HG02610 (cell line): ENCODE measurements around the gene TUG1.

Experiments
- ATAC-seq: cut with Tn5 transposase; IDR thresholded peaks from one replicate; pipeline ENCODE4 v1.9.1; 2021; ENCODE audit warnings: mild to moderate bottlenecking, moderate library complexity; ENCODE audit not compliant: unreplicated experiment

Gene TUG1

DNA sequence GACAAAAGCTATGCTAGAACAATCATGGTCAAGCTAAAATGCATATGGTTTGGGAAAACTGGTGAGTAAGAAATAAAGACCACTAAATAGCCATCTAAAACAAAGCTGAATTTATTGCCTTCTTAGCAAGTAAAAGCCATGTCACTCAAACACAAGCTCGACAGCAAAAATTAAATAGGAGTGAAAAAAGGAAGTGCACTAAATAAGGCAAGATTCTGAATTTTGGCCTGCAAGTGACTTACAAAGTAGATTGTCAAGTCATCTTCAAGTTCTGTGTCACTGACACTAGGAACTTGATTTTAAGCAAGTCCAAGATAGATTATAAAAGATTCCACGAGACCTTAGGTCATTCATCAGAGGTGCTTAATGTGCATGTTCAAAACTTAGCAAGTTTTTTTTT is 27.4 kb downstream of the TUG1 start:
- ATAC-seq: no peak

DNA sequence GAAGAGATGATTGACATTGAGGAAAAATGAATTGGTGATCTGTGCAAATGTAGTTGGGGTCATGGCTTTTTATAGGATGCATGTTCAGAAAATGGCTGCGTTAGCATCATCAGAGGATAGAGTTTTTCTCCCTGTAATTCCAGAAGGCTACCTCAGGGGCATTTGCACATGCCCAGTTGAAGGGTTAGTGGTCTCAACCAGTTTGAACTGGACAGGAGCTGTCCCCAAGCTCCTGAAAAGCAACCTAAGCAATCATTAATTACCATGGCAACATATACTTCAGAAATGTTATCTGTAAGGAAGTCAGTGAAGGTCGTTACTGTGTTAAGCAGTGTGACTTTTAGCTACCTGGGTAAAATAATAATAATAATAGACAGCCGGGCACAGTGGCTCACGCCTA is 29.3 kb downstream of the TUG1 start:
- no peak for ATAC-seq

DNA sequence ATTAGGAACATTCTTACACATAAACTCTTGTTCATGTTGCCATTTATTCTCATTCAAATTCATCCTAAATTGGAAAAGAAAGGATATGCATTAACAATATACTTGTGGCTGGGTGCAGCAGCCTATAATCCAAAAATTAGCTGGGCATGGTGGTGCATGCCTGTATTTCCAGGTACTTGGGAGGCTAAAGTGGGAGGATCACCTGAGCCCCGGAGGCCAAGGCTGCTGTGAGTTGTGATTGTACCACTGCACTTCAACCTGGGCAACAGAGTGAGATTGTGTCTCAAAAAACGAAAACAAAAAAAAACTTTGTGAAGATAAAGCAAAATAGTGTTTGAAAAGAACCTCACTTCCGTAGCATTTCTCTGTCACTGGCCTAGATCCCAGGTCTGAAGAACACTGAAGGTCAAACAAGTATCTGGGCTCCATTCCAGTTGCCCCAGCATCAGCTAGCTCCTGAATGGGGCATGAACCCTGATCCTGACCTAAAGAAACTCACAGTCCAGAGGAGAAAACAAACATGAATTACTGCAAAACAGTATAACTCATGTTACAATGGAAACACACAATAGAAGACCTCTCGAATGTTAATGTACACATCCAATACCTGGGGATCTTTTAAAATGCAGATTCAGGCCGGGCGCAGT is 32.2 kb downstream of the TUG1 start:
- no peak for ATAC-seq

DNA sequence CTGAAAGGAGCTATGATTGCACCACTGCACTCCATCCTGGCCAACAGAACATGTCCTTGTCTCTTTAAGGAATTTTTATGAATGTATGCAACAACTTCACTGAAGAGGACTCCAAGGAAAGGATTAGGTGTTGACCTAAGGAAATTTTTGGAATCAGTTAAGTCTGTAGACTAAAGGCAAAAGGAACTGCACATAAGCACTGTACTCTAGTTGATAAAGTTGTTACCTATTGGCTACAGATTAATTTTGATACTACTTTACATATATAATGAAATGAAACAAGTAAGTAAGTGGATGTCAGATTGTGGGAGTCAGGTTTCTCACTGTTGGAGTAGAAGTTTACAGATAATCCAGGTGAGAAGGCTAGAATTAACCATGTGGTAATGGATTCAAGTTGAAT is 36.5 kb downstream of the TUG1 start:
- ATAC-seq: no peak

DNA sequence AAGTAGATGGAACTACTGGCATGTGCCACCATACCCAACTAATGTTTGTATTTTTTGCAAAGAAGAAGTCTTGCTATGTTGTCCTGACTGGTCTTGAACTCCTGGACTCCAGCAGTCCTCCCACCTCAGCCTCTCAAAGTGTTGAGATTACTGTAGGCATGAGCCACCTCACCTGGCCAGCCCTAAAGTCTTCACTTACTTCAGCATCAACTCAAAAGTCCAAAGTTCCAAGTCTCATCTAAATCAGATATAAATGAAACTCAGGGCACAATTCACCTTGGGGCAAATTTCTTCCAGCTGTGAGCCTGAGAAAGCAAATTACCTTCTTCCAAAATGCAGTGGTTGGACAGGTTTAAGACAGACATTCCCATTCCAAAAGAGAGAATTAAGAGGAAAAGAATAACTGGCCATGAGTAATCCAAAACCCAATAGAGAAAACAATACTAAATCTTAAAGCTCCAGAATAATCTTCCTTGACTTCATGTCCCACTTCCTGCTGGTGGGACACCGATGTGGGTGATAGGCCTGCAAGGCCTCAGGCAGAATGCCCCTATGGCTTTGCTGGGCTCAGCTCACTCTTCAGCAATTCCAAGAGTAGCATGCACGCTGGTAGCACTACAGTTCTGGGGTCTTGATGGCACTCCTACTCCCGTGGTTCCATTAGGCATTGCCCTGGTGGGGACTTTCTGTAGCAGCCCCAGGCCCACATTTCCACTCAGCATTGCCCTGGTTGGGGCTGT is 50.3 kb downstream of the TUG1 start:
- no peak for ATAC-seq

DNA sequence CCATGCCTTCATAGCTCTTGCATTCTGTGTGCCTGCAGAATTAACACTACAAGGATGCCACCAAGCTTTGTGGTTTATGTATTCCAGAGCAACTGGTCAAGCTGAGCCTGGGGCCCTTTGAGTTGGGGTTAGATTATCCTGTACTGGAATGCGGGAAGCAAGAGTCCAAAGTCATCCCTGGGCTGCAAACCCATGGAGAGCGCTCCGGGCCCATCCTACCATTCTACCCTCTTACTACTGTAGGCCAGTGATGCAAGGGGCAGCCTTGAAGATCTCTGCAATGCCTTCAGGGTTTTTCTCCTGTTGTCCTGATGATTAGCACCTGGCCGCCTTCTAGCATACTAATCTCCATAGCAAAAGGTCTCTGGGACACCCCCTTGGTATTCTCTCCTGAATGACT is 51.3 kb downstream of the TUG1 start:
- no peak for ATAC-seq

DNA sequence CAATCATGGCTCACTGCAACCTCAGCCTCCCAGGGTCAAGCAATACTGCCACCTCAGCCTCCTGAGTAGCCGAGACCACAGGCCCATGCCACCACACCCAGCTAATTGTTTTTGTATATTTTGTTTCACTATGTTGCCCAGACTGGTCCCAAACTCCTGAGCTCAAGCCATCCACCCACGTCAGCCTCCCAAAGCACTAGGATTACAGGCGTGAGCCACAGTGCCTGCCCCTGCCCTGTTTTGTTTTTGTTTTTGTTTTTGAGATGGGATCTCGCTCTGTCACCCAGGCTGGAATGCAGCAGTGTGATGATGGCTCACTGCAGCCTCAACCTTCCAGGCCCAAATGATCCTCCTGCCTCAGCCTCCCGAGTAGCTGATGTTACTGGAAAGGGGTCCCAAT is 53.5 kb downstream of the TUG1 start:
- no peak for ATAC-seq
